Stimulated activated CD8-positive, alpha-beta memory T cell treated with anti-CD3 and anti-CD28 coated beads, Interleukin-15, amount 100 ng/mL, for 48 hours (primary cell): ENCODE results near the gene GOLGA1.
A peak's percentile ranks its signal among the peaks of the same experiment; 100 is the strongest.
"Not testable (repeated sequence)": the region's sequence is repeated elsewhere in the genome, so short reads cannot be mapped to it uniquely, and the experiment has no call there.

ENCODE experiments used
- DNase-seq, 2 donors: peaks; one replicate each; pipeline ENCODE4 v3.0.0-alpha.2; 2020; ENCODE audit warnings: low read depth in 2 of 2

The GOLGA1 gene

GRCh38 chr9:124858330-124859046, 82.4 kb downstream of the GOLGA1 start:
- no peak for DNase-seq

- no peak for DNase-seq
Observed at GRCh38 chr9:124857533-124858162, 83.2 kb downstream of the GOLGA1 start.

GRCh38 chr9:124855944-124856765, 84.7 kb downstream of the GOLGA1 start:
- DNase-seq = no peak

GRCh38 chr9:124855566-124855943, 85.3 kb downstream of the GOLGA1 start:
- no peak for DNase-seq

GRCh38 chr9:124854822-124855221, 86.1 kb downstream of the GOLGA1 start:
- no peak for DNase-seq

- no peak for DNase-seq
Observed at GRCh38 chr9:124854161-124854560, 86.7 kb downstream of the GOLGA1 start.

- no peak for DNase-seq
Observed at GRCh38 chr9:124853605-124854143, 87.2 kb downstream of the GOLGA1 start.

GRCh38 chr9:124852829-124853531, 87.9 kb downstream of the GOLGA1 start, which contains the start of gene WDR38:
Gene WDR38, plus strand, starts transcription at chr9:124853460. Its CDS starts 72 bp downstream, at chr9:124853532.
- peak; percentile 70 to 81 for DNase-seq

- DNase-seq = no peak
Observed at GRCh38 chr9:124852121-124852828, 88.6 kb downstream of the GOLGA1 start.

GRCh38 chr9:124849801-124850200, 91.1 kb downstream of the GOLGA1 start:
- DNase-seq = no peak

- no peak for DNase-seq
Observed at GRCh38 chr9:124846969-124847368, 93.9 kb downstream of the GOLGA1 start.

- DNase-seq = not testable (repeated sequence)
Observed at GRCh38 chr9:124846467-124846866, 94.4 kb downstream of the GOLGA1 start.

- DNase-seq = no peak
Observed at GRCh38 chr9:124844291-124844690, 96.6 kb downstream of the GOLGA1 start.

GRCh38 chr9:124843456-124844034, 97.3 kb downstream of the GOLGA1 start:
- no peak for DNase-seq

- no peak for DNase-seq
Observed at GRCh38 chr9:124841075-124841821, 99.6 kb downstream of the GOLGA1 start.

- DNase-seq = no peak
Observed at GRCh38 chr9:124840300-124840833, 100.5 kb downstream of the GOLGA1 start.

GRCh38 chr9:124839612-124840299, 101.1 kb downstream of the GOLGA1 start:
- no peak for DNase-seq

- DNase-seq = not testable (repeated sequence)
Observed at GRCh38 chr9:124838567-124839275, 102.2 kb downstream of the GOLGA1 start.
